NOMO-1 treated with DMSO at 0.1 percent for 48 hours (cell line): ENCODE results near the gene AQP1.
A peak's percentile ranks its signal among the peaks of the same experiment; 100 is the strongest.

Experiments used
- DNase-seq: peaks from one replicate; lab custom pipeline; 2025; ENCODE audit not compliant: unreplicated experiment; lab: John Stamatoyannopoulos, UW

The AQP1 gene

DNA sequence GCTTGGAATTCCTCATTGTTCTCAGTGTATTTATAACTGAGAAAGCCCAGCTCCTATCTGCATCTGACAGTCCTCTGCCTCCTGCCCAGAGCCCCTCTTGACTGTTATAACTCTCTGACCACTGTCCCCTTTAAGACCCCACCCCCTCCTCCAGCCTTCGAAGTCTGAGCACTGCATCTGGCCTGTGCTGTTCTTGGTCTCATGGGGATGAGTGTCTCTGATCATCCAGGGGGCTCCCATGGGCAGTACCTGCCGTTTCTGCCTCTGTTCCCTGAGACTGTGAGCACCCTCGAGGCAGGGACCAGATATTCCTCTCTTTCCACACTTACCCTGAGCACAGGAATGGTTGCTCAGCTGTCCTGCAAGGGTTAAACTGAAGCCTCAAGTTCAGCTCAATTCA lies 59.8 kb downstream of the AQP1 start:
- DNase-seq = no peak

DNA sequence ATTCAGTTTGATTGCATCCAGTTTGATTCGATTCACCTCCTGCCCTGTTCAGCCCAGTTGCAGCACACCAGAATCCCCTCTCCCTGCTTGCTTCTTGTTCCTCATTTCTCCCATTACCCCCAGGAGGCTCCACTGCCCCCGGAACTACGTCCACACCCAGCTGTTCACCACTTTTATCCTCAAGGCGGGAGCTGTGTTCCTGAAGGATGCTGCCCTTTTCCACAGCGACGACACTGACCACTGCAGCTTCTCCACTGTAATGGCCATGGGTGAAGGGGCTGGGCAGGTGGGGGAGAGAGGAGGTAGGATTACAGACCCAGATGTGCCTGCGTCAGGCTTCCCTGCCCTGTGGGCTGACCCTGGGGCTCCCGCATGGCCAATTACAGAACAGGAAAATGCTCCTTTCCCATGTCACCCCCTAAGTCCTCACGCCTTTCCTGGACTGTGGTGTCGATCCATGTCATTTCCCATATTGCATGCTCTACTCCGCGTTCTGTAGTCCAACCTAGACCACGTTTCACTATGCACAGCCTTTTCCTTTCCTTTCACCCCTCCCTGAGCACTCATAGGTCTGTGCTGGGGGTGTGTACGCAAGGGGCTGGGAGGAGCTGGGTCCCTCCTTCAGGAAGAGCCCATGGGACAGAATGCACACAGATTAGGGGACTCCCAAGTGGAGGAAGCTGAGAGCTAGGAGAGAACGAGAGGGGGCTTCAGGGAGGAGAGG lies 60.3 kb downstream of the AQP1 start:
- DNase-seq = no peak

DNA sequence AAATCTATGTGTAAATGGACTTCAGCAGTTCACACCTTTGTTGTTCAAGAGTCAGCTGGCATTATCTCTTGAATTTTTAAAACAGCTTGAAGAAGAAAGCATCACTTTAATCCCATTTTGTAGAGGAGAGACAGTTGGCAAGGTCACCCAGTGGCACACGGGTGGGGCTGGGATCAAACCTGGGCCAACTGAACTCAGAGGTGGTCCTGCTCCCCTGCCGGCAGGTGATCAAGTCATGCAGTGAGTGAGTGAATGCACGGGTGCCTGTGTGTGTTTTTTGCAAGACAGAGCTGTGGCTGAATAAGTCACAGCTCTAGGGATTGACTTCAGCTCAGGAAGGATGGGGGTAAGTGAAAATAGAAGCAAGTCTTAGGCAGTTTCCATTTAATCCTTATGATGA lies 61.6 kb downstream of the AQP1 start:
- no peak for DNase-seq

DNA sequence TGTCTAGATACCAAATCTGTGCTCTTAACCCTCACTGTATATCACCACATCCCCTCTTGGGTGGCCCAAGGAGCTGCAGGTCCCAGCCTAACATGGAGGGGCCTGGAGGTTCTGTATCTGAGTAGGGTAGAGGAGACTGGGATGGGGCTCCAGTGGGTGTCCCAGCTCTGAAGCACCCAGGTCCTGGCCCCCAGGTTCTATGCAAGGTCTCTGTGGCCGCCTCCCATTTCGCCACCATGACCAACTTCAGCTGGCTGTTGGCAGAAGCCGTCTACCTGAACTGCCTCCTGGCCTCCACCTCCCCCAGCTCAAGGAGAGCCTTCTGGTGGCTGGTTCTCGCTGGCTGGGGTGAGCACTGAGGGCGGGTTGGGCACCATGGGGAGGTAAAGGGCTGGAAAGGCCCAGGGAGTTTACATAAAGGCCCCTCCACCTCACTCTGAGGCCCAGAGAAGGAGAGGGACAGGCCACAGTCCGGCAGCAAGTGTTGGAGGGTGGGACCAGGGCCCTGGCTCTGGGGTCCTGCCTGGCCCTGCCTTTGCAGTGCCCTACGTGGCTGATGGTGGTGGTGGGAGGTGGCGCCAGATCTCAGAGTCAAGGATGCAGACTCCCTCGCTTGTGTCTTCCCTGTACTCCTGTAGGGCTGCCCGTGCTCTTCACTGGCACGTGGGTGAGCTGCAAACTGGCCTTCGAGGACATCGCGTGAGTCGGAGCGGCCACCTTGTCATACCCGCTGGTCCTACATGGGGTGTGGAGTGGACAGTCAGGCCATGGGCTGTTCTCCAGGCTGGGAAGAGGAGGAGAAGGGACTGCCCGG lies 62.3 kb downstream of the AQP1 start:
- no peak for DNase-seq

DNA sequence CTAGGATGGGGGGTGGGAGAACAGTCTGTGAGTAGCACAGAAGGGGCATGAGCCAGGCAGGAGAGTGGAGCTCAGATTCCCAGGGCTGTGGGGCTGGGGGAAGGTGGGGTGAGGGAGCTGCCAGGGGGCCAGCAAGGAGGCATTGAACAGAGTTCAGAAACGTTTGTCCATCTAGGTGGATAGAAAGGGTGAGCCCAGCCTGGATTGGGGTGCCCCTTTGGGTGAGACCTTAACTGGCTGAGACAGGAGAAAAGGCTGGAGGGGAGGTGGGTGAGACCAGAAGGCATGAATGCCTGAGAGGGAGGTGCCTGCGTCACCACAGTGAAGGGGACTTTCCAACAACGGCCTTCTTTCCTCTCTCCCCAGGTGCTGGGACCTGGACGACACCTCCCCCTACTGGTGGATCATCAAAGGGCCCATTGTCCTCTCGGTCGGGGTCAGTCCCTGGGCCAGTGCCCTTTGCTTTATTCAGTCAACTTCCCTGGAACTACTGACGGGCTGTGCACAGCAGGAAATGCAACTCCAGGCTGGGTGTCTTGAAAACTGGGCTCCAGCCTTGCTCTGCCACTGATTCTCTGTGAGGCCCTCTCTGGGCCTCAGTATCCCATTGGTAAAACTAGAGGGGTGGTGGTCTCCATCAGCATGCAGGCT lies 63.1 kb downstream of the AQP1 start:
- peak; percentile 34 for DNase-seq
